Measurements from ENCODE around the gene TANK. TPM values are rescaled to one million over a fixed set of nuclear protein-coding genes. Genes with fewer than 3 reads are reported as not detected.
A peak's percentile ranks its signal among the peaks of the same experiment; 100 is the strongest.

The TANK gene
- total RNA-seq, 1 donor from 2014 or later, result 252 TPM

DNA sequence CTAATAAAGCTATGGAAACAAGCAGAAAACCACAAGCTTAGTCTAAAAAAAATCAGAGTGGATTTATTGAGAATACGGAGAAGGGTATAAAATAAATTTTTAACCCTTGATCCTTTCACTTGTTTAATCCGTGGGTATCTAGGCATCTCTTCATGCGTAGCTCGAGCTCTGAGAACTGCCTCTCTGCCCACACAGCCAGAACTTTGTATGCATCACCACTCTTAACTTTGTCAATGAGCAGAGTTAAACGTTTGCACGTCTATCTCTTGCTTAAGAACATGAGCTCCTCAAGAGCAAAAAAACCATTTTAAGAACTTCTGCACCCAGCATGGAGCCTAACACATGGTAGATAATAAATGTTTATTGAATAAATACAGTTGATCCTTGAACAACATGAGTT lies 26.9 kb upstream of the TANK start:
- no peak for DNase-seq (ENCODE audit: extremely low read depth, low read depth, low spot score)

DNA sequence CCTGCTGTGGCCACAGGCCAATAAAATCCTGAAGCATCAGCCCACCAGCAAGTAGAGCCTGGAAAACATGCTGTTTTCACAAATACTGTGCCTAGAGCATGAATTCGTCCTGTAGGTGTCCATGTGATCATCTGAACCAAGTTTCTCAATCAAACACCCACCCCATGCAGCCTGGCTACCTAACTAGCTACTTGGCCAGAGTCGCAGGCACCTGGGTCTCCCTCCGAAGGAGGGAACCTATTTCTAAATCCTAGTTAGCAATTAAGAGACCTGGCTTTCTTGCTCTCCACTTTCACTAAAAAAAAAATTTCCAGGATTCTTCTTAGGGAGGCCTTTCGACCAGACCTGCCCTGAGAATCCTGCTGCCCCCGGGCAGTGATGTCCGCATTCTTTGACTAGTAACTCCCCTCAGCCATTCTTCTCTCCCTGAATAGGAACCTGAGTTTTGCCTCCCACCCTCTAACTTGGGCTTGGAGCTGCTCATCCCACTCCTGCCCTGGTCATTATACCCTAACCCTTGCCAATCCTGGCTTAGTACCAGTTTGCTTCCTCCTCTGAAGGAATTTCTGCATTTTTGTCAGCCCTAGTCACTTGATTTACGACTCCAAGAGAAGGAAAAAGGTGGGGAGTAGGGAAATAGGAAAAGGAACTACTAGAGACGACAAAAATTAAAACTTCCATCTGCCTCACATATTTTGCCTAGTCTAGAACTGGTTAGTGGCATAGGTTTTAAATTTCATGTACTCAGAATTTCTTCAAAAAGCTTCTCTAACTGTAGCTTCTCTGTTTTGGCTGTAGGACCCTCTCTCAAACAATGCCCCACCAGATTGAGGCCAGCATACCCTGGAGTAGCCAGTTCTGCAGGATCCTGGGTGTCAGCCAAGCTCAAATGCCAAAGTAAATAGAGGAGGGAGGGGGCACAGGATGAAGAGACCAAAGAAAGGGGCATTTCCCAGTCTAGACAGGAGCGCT lies 25.4 kb upstream of the TANK start:
- DNase-seq (ENCODE audit: extremely low read depth, low read depth, low spot score), result peak; percentile 51

DNA sequence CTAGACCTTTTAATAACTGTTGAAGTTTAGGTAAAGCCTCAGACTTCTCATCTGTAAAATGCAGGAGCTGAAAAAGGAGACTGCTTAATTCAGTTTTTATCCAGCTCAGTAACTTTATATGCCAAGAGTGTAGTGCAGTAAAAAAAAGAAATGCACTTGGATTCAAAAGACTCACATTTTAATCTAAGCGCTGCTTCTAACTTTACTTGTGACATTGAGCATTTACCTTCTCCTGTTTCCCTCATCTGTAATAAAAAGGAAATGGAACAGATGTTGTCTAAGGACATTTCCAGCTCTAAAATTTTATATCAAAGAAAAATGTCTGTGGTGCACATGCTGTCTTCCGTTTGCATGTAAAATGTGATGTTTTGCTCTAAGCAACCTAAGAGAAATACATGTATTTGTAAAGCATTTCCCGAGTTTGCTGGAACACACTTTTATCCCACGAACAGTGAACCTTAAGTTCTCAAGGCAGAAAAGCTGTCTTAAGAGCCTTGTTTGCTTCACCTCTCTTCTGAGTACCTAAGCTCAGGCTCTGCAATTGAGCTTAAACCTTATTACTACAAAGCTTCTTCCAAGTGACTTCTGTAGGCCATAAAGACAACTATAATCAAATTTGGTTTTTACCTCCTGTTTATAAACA lies 24.2 kb upstream of the TANK start:
- no peak for DNase-seq (ENCODE audit: extremely low read depth, low read depth, low spot score)

DNA sequence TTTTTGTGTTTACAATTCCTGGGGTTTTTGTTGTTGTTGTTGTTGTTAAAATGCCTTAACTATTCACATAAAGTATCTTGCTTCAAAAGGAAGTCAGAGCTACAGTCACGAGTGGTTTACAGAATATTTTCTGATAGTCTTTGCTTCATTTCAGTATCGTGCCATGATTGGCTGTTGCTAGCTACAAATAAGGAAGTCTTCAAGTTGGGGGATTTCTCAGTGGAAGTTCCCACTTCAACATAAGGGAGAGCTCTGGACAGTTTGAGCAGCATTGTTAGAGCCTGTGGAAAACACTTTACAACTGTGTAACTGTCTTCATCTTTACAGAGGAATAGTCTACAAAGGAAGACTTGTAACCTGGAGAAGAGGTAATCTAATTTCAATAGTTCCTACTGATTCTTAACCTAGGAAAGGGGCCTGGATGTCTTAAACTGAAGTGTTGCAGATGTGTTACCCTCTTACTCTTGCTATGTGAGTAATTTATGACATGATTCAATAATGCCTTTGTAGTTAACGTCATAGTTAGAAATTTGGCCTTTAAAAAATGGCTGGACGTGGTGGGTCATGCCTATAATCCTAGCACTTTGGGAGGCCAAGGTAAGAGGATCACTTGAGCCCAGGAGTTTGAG lies 23.4 kb upstream of the TANK start:
- DNase-seq (ENCODE audit: extremely low read depth, low read depth, low spot score), result peak; percentile 77

DNA sequence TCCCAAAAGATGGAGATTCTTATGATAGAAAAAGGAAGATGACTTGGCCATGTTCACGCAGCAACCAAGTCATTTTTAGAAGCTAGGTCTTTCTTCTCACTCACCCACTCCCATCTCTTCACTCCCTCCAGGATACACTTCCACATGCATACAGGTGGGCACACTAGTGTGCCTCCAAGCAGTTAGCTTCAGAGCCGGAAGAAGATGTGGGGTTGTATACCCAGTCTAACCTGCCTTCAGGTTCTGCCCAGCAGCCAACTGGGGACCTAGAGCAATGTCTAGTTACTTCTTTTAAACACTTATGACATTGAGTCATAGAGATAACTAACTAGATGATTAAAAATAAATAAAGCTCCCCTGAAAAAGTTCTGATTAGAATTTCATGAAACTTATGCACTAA lies 21.8 kb upstream of the TANK start:
- DNase-seq (ENCODE audit: extremely low read depth, low read depth, low spot score), result no peak

DNA sequence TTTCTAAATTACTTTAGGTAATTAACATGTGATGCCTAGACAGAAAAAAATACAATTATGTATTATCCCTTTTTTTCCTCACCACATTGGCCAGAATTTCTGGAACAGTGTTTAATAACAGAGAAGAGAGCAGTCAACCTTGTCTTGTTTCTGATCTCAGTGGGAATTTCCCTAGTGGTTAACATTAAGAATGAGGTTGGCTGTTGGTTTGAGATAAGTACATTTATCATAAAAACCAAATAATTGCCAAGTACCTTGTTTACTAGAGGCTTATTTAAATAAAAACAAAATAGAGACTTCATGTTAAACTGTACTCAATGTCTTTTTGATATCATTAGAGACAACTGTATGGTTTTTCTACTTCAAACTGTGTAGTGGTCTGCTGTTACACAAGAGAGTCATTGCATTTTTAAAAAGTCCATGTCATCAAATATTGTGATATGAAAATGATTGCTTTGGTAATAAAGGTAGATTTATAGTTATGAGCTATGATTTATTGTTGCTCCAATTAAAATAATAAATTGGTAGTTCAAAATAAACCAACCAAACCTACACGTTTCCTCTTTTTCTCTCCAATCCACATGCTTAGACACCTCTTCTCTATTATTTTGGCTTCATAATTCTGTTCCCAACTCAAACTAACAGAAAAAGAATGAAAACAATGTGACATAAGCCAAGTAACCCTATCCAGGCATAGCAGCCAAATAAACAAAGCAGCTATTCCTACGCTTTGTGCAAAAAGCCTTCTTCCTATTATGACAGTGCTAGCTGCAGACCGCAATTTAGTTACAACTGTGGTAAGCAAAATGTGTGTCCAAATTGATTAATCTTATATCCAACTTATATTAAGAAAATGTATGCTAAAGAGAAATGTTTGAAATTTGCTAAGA lies 20.9 kb upstream of the TANK start:
- no peak for DNase-seq (ENCODE audit: extremely low read depth, low read depth, low spot score)

DNA sequence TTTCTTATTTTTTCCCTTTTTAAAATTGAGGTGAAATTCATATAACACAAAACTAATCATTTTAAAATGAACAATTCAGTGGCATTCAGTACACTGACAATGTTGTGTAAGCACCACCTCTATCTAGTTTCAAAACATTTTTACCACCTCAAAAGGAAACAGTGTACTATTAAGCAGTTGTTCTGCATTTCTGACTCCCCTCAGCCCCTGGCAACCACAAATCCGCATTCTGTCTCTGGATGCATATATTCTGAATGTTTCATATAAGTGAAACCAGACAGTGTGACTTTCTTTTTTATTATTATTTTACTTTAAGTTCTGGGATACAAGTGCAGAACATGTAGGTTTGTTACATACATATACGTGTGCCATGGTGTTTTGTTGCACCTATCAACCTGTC lies 19.2 kb upstream of the TANK start:
- DNase-seq (ENCODE audit: extremely low read depth, low read depth, low spot score), result no peak

DNA sequence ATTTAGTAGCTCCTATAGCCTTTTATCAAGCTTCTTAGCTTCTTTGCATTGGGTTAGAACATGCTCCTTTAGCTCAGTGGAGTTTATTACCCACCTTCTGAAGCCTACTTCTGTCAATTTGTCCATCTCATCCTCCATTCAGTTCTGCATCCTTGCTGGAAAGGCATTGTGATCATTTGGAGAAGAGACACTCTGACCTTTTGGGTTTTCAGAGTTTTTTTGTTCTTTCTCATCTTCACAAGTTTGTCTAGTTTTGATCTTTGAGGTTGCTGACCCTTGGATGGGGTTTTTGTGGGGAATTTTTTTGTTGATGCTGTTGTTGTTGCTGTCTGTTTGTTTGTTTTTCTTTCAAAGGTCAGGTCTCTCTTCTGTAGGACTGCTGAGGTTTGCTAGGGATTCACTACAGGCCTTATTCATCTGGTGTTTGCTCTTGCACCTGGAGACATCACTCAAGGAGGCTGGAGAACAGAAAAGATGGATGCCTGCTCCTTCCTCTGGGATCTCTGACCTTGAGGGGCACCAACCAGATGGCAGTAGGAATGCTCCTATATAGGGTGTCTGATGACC lies 13.9 kb upstream of the TANK start:
- DNase-seq (ENCODE audit: extremely low read depth, low read depth, low spot score), result no peak

DNA sequence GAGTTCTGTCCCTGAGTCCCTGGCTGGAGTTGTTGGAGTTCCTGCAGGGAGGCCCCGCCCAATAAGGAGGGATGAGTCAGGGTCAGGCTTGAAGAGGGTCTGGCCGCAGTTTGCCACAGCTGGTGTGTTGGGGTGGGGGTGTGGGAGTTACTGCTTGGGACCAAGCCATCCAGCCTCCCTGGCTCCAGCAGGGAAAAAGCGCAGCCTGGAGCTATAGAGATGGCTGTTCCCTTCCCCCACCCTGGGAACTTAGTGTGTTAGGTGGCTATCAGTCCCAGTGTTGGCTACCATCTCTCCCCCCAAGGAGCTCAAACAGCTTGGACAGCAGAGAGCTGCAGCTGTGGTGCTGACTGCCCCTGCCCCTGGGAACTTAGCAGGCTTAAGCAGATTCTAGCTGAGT lies 13.2 kb upstream of the TANK start:
- DNase-seq (ENCODE audit: extremely low read depth, low read depth, low spot score), result no peak

DNA sequence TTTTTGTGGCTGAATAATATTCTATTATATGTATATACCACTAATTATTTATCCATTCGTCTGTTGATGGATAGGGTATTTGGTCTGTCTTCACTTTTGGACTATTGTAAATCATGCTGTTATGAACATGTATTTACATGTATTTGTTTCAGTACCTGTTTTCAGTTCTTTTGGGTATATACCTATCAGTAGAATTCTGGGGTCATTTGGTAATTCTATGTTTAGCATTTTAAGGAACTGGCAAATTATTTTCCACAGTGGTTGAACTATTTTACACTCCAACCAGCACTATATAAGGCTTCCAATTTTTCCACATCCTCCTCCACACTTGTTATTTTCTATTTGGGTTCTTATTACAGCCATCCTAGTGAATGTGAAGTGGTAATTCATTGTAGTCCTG lies 12.4 kb upstream of the TANK start:
- DNase-seq (ENCODE audit: extremely low read depth, low read depth, low spot score), result no peak

DNA sequence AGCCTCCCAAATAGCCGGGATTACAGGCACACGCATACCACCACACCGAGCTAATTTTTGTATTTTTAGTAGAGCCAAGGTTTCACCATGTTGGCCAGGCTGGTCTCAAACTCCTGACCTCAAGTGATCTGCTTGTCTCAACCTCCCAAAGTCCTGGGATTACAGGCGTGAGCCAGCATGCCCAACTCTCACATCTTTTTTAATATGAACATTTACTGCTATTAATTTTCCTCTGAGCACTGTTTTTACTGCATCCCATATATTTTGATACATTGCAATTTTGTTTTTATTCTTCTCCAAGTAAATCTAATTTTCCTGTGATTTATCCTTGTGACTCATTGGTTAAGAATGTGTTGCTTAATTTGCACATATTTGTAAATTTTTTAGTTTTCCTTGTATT lies 9.5 kb upstream of the TANK start:
- no peak for DNase-seq (ENCODE audit: extremely low read depth, low read depth, low spot score)

DNA sequence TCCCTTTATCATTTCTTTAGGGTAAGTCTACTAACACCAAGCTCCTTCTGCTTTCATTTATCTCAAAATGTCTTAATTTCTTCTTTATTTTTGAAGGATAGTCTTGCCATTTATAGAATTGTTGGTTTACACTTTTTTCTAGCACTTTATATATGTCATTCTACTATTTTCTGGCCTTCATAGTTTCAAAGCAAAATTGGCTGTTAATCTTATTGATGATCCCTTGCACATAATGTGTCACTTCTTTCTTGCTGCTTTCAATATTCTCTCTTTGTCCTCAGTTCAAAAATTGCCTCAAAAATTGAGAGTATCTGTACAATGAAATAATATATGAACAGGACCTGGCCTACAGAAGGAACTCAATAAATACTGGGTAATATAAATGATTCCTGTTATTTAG lies 7.9 kb upstream of the TANK start:
- no peak for DNase-seq (ENCODE audit: extremely low read depth, low read depth, low spot score)

DNA sequence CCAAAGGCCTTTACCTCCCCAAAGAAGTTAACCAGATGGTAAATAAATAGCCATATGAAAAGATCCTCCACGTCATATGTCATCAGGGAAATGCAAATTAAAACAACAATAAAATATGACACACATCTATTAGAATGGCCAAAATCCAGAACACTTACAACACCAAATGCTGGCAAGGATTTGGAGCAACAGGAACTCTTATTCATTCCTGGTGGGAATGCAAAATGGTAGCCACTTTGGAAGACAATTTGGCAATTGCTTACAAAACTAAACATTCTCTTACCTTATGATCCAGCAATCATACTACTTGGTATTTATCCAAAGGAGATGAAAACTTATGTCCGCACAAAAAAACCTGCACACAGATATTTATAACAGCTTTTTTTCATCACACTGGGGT lies 1.3 kb upstream of the TANK start:
- DNase-seq (ENCODE audit: extremely low read depth, low read depth, low spot score), result no peak

DNA sequence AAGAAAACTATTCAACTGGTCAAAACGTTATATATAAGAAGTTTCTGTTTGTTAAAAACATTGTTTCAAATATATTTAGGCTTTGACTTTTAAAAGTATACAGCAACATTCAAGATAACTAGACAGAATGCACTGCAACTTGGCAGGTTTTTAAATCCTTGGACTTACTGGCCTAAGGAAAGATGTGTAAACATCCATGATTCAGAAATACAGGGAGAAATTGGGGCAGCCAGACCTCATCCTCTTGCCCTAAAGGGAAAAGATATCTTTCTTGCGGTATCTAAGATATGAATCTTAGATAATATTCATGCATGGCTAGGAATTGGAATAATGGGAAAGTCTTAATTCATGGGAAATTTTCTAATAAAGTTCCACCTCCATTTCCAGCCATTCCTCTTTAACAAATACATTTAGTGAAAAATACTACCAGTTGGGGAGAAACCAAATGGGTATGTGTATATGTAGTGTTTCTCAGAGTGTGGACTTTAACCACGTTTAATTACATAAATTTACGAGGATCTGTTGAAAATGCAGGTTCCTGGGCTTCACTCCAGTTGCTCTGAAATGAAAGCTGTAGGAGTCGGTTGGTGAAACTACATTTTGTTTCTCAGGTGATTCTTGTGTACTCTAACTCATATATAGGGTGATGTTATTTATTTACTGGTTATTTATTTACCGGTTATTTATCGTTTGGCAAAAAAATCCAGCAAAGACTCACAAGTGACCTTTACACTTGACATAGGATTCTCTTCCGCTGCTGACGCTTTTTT lies 587 bp upstream of the TANK start:
- no peak for DNase-seq (ENCODE audit: extremely low read depth, low read depth, low spot score)

DNA sequence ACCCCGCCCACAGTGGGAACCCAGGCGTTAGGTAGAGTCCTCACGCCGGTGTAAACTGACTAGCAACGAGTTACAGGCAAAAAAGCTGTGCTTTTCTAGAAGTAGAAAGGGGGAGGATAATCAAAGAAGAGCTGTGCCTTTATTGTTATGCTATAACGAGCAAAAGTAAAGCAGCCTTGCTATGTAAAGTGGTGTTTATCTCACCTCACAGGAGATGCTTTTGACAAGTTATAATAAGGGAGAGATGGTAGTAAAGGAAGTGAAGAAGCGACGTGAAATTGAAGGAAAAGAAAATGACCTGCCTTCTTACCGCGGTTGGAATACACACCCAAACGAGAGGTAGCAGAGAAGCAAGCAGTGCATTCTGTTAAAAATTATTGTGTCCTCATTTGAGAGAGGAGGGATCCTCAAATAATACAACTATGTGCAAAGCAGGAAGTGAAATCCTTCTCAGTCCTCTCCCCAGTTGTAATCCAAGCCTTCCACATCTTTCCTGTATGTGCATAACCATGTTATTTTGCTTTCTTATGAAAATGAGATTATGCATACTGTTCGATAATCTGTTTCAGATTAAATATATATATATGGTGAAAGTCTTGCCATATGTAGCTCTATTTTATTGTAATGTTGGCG lies 962 bp downstream of the TANK start:
- no peak for DNase-seq (ENCODE audit: extremely low read depth, low read depth, low spot score)

DNA sequence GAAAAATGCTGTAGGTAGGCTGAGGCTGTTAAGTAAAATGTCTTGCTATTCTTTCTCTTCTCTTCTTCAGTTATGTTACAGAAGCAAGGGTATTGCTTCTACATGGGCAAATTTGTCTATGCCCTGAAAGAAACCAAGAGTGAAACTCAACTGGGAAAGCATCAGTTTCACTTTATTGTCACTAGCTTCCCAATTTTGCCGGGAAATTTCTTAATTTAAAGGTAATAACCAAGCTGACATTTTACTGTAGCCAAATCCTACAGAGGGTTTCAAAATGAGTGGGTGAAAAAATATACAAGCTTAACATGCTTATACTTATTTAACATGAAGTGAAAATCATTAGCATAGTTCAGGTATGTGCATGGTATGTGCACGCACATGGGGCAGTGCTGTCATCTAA lies 3.2 kb downstream of the TANK start:
- no peak for DNase-seq (ENCODE audit: extremely low read depth, low read depth, low spot score)

DNA sequence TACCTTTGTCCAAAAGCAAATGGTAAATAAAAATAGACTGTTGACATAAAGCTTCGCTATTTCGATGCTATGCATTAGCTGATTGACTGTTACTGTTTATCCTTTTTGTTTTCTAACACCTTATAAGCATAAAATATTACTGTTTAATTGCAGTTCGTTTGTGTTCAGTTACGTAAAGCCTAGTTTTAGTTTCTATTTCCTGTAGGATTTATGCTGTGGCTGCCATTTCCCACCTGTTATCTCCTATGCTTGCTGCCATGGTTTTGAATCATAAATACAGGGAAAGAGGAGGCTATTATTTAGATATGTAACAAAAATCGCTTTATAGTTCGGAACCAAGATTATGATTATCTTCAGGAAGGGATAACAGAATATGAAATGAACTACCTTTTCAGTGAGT lies 3.9 kb downstream of the TANK start:
- DNase-seq (ENCODE audit: extremely low read depth, low read depth, low spot score), result no peak

DNA sequence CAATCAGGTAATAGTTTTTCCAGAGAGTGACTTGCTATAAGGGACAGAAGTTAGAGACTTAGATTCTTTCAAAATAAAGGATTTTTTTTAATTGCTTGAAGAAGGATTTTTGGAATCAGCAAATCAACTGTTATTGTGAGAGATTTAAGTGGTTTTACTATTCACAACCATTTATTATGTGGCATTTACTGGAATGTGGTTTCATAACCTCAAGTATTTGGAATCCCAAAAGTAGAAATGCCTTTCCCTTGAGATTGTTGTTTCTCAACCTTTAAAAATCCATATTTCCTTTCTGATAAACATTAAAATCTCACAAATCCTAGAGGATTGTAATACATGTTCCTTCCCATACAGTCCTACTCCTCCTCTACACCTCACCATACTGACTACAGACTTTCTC lies 5.0 kb downstream of the TANK start:
- no peak for DNase-seq (ENCODE audit: extremely low read depth, low read depth, low spot score)

DNA sequence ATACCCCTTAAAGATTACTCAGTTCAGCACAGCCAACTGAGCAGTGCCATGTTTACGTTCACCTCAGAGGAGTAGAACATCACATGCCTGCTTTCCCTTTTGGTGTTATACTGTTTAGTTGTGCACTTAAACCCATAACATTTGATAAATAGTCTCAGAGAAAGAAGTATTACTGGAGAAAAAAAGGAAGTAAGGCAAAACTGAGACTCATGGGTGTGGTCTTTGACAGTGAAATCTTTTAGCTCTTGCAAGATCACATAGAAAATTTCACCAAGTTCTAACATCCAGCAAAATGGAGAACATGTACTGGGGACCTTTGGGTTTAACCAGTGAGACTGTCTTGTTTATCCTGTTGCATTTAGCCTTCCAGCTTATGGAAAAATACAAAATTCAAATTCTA lies 5.6 kb downstream of the TANK start:
- DNase-seq (ENCODE audit: extremely low read depth, low read depth, low spot score), result no peak

All from glomerular endothelial cell (primary cell).